Endothelial cell (in vitro differentiated cells): Measurements from ENCODE around the gene ARID3A. TPM values are rescaled to one million over a fixed set of nuclear protein-coding genes. Genes with fewer than 3 reads are reported as not detected.

Experiments
- DNase-seq: peaks from one replicate; pipeline ENCODE4 v3.0.0; 2021; ENCODE audit warnings: low spot score
- H3K27ac Mint-ChIP-seq: one replicate; pipeline ENCODE4 v1.8.0; 2021; ENCODE audit warnings: mixed read lengths, inconsistent platforms; ENCODE audit not compliant: unreplicated experiment
- H3K27me3 Mint-ChIP-seq: one replicate; pipeline ENCODE4 v1.8.0; 2021; ENCODE audit warnings: mild to moderate bottlenecking, moderate library complexity, mixed read lengths, inconsistent platforms; ENCODE audit not compliant: unreplicated experiment
- H3K36me3 Mint-ChIP-seq: one replicate; pipeline ENCODE4 v1.8.0; 2021; ENCODE audit warnings: mild to moderate bottlenecking, low read depth, mixed read lengths, inconsistent platforms; ENCODE audit not compliant: unreplicated experiment
- H3K4me1 Mint-ChIP-seq: one replicate; pipeline ENCODE4 v1.8.0; 2021; ENCODE audit warnings: mild to moderate bottlenecking, mixed read lengths, inconsistent platforms; ENCODE audit not compliant: unreplicated experiment
- H3K4me3 Mint-ChIP-seq: one replicate; pipeline ENCODE4 v1.8.0; 2021; ENCODE audit warnings: mild to moderate bottlenecking, mixed read lengths, inconsistent platforms; ENCODE audit not compliant: unreplicated experiment
- H3K9me3 Mint-ChIP-seq: one replicate; pipeline ENCODE4 v1.8.0; 2021; ENCODE audit warnings: mixed read lengths, inconsistent platforms; ENCODE audit not compliant: unreplicated experiment
- CTCF ChIP-seq: fragments of 200-600 bp; sonication (generic); IDR thresholded peaks from one replicate; pipeline ENCODE4 v1.5.0; 2021; ENCODE audit warnings: antibody characterized with exemption; ENCODE audit not compliant: unreplicated experiment
- total RNA-seq: library from RNA; stranded (reverse); fragmentation: NEBNext Ultra II Directional; extraction: Animal tissue kit (Norgen Biotek cat#: 25700); gene quantifications from one replicate; pipeline ENCODE4 v1.2.1, GENCODE V29; 2021; ENCODE audit not compliant: unreplicated experiment

The ARID3A gene
- total RNA-seq, 1 donor from 2014 or later, result 108 TPM

DNA sequence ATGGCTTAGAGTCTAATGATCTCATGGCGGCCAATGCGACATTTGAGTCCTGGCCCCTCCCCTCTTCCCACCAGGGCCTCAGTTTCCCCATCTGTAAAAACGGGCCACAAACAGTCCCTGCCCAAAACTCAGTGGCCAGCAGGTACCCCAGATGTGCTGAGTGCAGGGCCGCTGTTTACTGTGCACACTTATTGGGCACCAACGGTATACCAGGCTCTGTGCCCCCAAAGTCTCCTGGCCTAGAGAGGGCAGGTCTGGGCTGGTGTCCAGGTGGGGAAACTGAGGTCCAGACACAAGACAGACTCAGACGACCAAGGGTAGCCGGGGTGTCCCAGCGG lies 34.7 kb downstream of the ARID3A start:
- no peak overlapping the region for H3K27ac Mint-ChIP-seq
- no peak for TF ChIP-seq CTCF
- peaks cover 3% of the 10 kb centered on the region for H3K27me3 Mint-ChIP-seq
- H3K4me3 Mint-ChIP-seq, result no peak overlapping the region
- H3K9me3 Mint-ChIP-seq, result no peaks in the 10 kb centered on the region
- no peak for DNase-seq
- peaks cover 2% of the 10 kb centered on the region for H3K4me1 Mint-ChIP-seq
- H3K36me3 Mint-ChIP-seq, result peaks cover 21% of the 10 kb centered on the region

DNA sequence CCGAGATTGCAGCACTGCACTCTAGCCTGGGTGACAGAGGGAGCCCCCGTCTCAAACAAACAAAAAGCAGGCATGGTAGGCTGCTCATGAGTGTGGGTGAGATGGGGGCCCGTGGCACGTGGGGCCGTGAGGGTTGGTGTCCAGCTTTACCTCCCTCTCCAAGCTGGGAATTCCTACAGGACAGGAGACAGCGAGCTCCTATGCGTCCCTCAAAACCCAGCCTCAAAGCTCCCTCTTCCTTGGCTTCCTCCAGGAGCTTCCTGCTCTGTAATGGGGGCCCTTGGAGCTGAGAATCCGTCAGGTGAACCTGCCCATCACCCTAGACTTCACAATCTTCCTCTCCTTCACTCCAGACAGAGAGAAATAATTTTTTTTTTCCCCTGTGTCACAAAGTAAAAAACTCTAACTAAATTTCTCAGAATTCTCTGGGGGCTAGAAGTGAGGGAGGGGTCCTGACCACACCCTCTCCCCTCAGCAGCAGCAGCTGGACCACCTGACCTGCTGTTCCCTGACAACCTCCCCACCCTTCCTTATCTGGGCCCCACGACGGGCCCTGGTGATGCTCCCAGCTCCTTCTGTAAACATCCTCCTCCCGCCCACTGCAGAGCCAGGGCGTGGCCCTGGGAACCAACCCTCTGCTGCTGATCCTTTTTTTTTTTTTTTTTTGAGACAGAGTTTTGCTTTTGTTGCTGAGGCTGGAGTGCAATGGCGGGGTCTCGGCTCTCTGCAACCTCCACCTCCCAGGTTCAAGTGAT lies 36.2 kb downstream of the ARID3A start:
- H3K4me1 Mint-ChIP-seq, result peaks cover 2% of the 10 kb centered on the region
- no peak for TF ChIP-seq CTCF
- peaks cover 24% of the 10 kb centered on the region for H3K36me3 Mint-ChIP-seq
- peak overlapping the region; percentile 9 for H3K27ac Mint-ChIP-seq
- no peaks in the 10 kb centered on the region for H3K9me3 Mint-ChIP-seq
- H3K27me3 Mint-ChIP-seq, result peaks cover 3% of the 10 kb centered on the region
- no peak for DNase-seq
- no peak overlapping the region for H3K4me3 Mint-ChIP-seq

GRCh38 chr19:962683-963400 lies 37.0 kb downstream of the ARID3A start:
- Mint-ChIP-seq H3K36me3 (peaks cover 29% of the 10 kb centered on the region), H3K9me3 (no peaks in the 10 kb centered on the region), H3K4me3 (no peak overlapping the region), H3K27ac (no peak overlapping the region), H3K27me3 (peaks cover 3% of the 10 kb centered on the region), H3K4me1 (peaks cover 2% of the 10 kb centered on the region)
- no peak for TF ChIP-seq CTCF
- DNase-seq, result no peak

DNA sequence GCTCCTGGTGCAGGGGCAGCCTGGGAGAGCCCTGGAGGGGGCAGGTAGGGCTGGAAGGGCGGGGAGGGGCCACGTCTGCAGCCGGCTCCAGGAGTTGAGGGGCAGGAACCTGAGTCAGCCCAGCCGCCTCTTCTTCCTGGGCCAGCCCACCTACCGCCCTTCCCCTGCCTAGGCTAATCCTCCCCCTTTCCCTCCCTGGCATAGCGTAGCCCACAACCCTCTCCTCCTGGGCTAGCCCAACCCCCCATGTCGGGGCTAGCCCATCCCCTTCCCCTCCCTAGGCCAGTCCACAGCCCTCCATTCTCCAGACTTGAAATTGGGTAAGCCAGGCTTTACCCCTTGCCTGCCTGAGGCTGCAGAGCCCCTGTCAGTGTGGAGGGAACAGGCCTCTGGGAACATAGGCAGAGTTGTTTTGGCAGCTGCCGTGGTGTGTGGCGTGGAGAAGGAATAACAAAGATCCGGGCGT lies 37.7 kb downstream of the ARID3A start:
- no peak for DNase-seq
- no peak overlapping the region for H3K27ac Mint-ChIP-seq
- peaks cover 33% of the 10 kb centered on the region for H3K36me3 Mint-ChIP-seq
- H3K4me1 Mint-ChIP-seq, result peaks cover 2% of the 10 kb centered on the region
- TF ChIP-seq CTCF, result no peak
- H3K27me3 Mint-ChIP-seq, result peaks cover 3% of the 10 kb centered on the region
- H3K9me3 Mint-ChIP-seq, result no peaks in the 10 kb centered on the region
- no peak overlapping the region for H3K4me3 Mint-ChIP-seq

- H3K27ac Mint-ChIP-seq, result no peak overlapping the region
- peaks cover 2% of the 10 kb centered on the region for H3K4me1 Mint-ChIP-seq
- H3K9me3 Mint-ChIP-seq, result no peaks in the 10 kb centered on the region
- H3K36me3 Mint-ChIP-seq, result peaks cover 39% of the 10 kb centered on the region
- H3K4me3 Mint-ChIP-seq, result no peak overlapping the region
- TF ChIP-seq CTCF, result no peak
- no peak for DNase-seq
- peaks cover 3% of the 10 kb centered on the region for H3K27me3 Mint-ChIP-seq
Observed at GRCh38 chr19:964116-964520, 38.3 kb downstream of the ARID3A start.
